IMR-90 (cell line): ENCODE results near the gene CKS1B. TPM values are rescaled to one million over a fixed set of nuclear protein-coding genes. Genes with fewer than 3 reads are reported as not detected.
A peak's percentile ranks its signal among the peaks of the same experiment; 100 is the strongest.

Experiments
- ATAC-seq: fragments of 200-7000 bp; cut with Tn5 transposase; 2 replicates; pipeline ENCODE4 v1.9.1; 2020; ENCODE audit warnings: low read depth, mild to moderate bottlenecking, moderate library complexity
- BruUV-seq: library from RNA; stranded (reverse); fragments of 400-500 nt; replicated peaks from 2 replicates; lab custom pipeline; 2021; lab: Mats Ljungman, UMichigan
- CTCF ChIA-PET: fragments of 300-600 bp; formaldehyde crosslinking; extraction: SDS; loops from one replicate; lab custom pipeline; 2021; ENCODE audit warnings: antibody characterized with exemption; lab: Yijun Ruan, JAX
- POLR2A ChIA-PET: fragments of 300-600 bp; sonication (Branson Sonifier 250); formaldehyde crosslinking; loops from one replicate; lab custom pipeline; 2022; ENCODE audit warnings: antibody characterized with exemption; ENCODE audit not compliant: unreplicated experiment; lab: Charles Lee
- DNase-seq: peaks from one replicate; pipeline ENCODE4 v3.0.0; 2013
- H2AFZ ChIP-seq: replicated peaks from 2 replicates; pipeline ENCODE3; 2013; ENCODE audit warnings: low read length, mild to moderate bottlenecking; ENCODE audit not compliant: poor library complexity
- H2AK5ac ChIP-seq: 2 replicates; pipeline ENCODE4 v1.6.1; 2013; ENCODE audit warnings: low read depth, low read length, inconsistent platforms
- H2AK9ac ChIP-seq: replicated peaks from 2 replicates; pipeline ENCODE3; 2013; ENCODE audit warnings: mild to moderate bottlenecking, low read depth, low read length, moderate library complexity; ENCODE audit not compliant: poor library complexity
- H2BK120ac ChIP-seq: 2 replicates; pipeline ENCODE4 v1.6.1; 2013; ENCODE audit warnings: low read depth, low read length, inconsistent platforms
- H2BK15ac ChIP-seq: 3 replicates; pipeline ENCODE4 v1.6.1; 2013; ENCODE audit warnings: low read depth, low read length, inconsistent platforms
- H2BK20ac ChIP-seq: 2 replicates; pipeline ENCODE4 v1.6.1; 2013; ENCODE audit warnings: low read depth, mild to moderate bottlenecking, inconsistent platforms, low read length, moderate library complexity
- H2BK5ac ChIP-seq: 2 replicates; pipeline ENCODE4 v1.6.1; 2013; ENCODE audit warnings: mild to moderate bottlenecking, low read depth, low read length, inconsistent platforms; ENCODE audit not compliant: poor library complexity, severe bottlenecking
- H3K14ac ChIP-seq: replicated peaks from 2 replicates; pipeline ENCODE4 v1.6.1; 2013; ENCODE audit warnings: low read depth, low read length, inconsistent platforms
- H3K18ac ChIP-seq: 2 replicates; pipeline ENCODE4 v1.6.1; 2013; ENCODE audit warnings: low read depth, low read length, control low read depth
- H3K23ac ChIP-seq: 2 replicates; pipeline ENCODE4 v1.6.1; 2013; ENCODE audit warnings: low read depth, low read length, inconsistent platforms
- H3K27ac ChIP-seq: 2 replicates; pipeline ENCODE4 v1.5.1; 2013; ENCODE audit warnings: mild to moderate bottlenecking, control low read depth, low read length; ENCODE audit not compliant: insufficient read depth
- H3K27me3 ChIP-seq: 2 replicates; pipeline ENCODE4 v1.6.1; 2013; ENCODE audit warnings: low read length; ENCODE audit not compliant: control insufficient read depth, insufficient read depth
- H3K36me3 ChIP-seq: 2 replicates; pipeline ENCODE4 v1.6.1; 2013; ENCODE audit warnings: low read length, mixed read lengths; ENCODE audit not compliant: control insufficient read depth, insufficient read depth
- H3K4ac ChIP-seq: 2 replicates; pipeline ENCODE4 v1.6.1; 2013; ENCODE audit warnings: low read depth, low read length, inconsistent platforms
- H3K4me1 ChIP-seq: 2 replicates; pipeline ENCODE4 v1.6.1; 2013; ENCODE audit warnings: low read length, mixed read lengths; ENCODE audit not compliant: control insufficient read depth, insufficient read depth
- H3K4me2 ChIP-seq: 2 replicates; pipeline ENCODE4 v1.6.1; 2013; ENCODE audit warnings: low read depth, mild to moderate bottlenecking, control low read depth, low read length, moderate library complexity
- H3K4me3 ChIP-seq: 2 replicates; pipeline ENCODE4 v1.5.1; 2013; ENCODE audit warnings: low read depth, mild to moderate bottlenecking, control low read depth, low read length, moderate library complexity; ENCODE audit not compliant: insufficient read depth
- H3K56ac ChIP-seq: 2 replicates; pipeline ENCODE4 v1.6.1; 2013; ENCODE audit warnings: low read length, inconsistent platforms; ENCODE audit not compliant: insufficient read depth; ENCODE audit errors: extremely low read depth
- H3K79me1 ChIP-seq, 2 experiments: 2 replicates each; pipeline ENCODE4 v1.6.1; 2013; ENCODE audit warnings: low read length in 2 of 2, inconsistent platforms in 1 of 2, low read depth in 1 of 2
- H3K9ac ChIP-seq: 2 replicates; pipeline ENCODE4 v1.6.1; 2013; ENCODE audit warnings: low read depth, low read length, control low read depth
- H3K9me1 ChIP-seq: 2 replicates; pipeline ENCODE4 v1.6.1; 2013; ENCODE audit warnings: low read length, inconsistent platforms; ENCODE audit not compliant: insufficient read depth
- H3K9me3 ChIP-seq: 2 replicates; pipeline ENCODE4 v1.6.1; 2013; ENCODE audit warnings: low read length; ENCODE audit not compliant: control insufficient read depth, insufficient read depth
- H4K20me1 ChIP-seq: 2 replicates; pipeline ENCODE4 v1.6.1; 2013; ENCODE audit warnings: low read length, inconsistent platforms; ENCODE audit not compliant: insufficient read depth
- H4K5ac ChIP-seq: 2 replicates; pipeline ENCODE4 v1.6.1; 2013; ENCODE audit warnings: mild to moderate bottlenecking, low read depth, low read length, control low read depth
- H4K8ac ChIP-seq, 2 experiments: 2 replicates each; pipeline ENCODE4 v1.6.1; 2013; ENCODE audit warnings: low read depth in 2 of 2, low read length in 2 of 2, control low read depth in 1 of 2, inconsistent platforms in 1 of 2
- H4K91ac ChIP-seq: 2 replicates; pipeline ENCODE4 v1.6.1; 2013; ENCODE audit warnings: low read depth, low read length, inconsistent platforms; ENCODE audit not compliant: insufficient read depth
- CEBPB ChIP-seq: IDR thresholded peaks from 2 replicates; pipeline ENCODE4 v1.6.1; 2012; ENCODE audit warnings: low read depth, low read length, improper control_type of control experiment
- CHD1 ChIP-seq: IDR thresholded peaks from 2 replicates; pipeline ENCODE4 v1.6.1; 2012; ENCODE audit warnings: low read depth, low read length, improper control_type of control experiment
- CTCF ChIP-seq: conservative IDR thresholded peaks from 2 replicates; pipeline ENCODE4 v1.5.1; 2012; ENCODE audit warnings: mild to moderate bottlenecking, low read depth, low read length, improper control_type of control experiment
- FOS ChIP-seq: fragments of 150-350 bp; IDR thresholded peaks from 2 replicates; pipeline ENCODE4 v1.6.1; 2016; ENCODE audit warnings: low read depth, low read length
- MXI1 ChIP-seq: IDR thresholded peaks from 2 replicates; pipeline ENCODE4 v1.6.1; 2012; ENCODE audit warnings: low read depth, mild to moderate bottlenecking, low read length, moderate library complexity, borderline replicate concordance
- NFE2L2 ChIP-seq: fragments of 150-350 bp; IDR thresholded peaks from 2 replicates; pipeline ENCODE4 v1.6.1; 2016; ENCODE audit warnings: low read depth, mild to moderate bottlenecking, low read length
- POLR2A ChIP-seq: IDR thresholded peaks from 2 replicates; pipeline ENCODE4 v1.6.1; 2012; ENCODE audit warnings: mild to moderate bottlenecking, low read depth, low read length
- RAD21 ChIP-seq: IDR thresholded peaks from 2 replicates; pipeline ENCODE4 v1.6.1; 2012; ENCODE audit warnings: low read length, improper control_type of control experiment
- RCOR1 ChIP-seq: IDR thresholded peaks from 2 replicates; pipeline ENCODE4 v1.6.1; 2012; ENCODE audit warnings: mild to moderate bottlenecking, low read length, improper control_type of control experiment; ENCODE audit not compliant: insufficient replicate concordance
- RFX5 ChIP-seq: IDR thresholded peaks from 2 replicates; pipeline ENCODE4 v1.8.0; 2012; ENCODE audit warnings: low read depth, mild to moderate bottlenecking, low read length, moderate library complexity
- SMC3 ChIP-seq: fragments of 150-350 bp; IDR thresholded peaks from 2 replicates; pipeline ENCODE4 v1.6.1; 2016; ENCODE audit warnings: low read depth, mild to moderate bottlenecking, antibody characterized with exemption, low read length, moderate library complexity
- WGBS, 2 experiments: methylation state at CpG; one replicate each; pipeline versions ENCODE4 v1.1.5 to v1.1.7; 2013; ENCODE audit warnings: missing lambda C conversion rate in 2 of 2; ENCODE audit not compliant: insufficient read length in 1 of 2; ENCODE audit errors: extremely low coverage in 2 of 2; 5-methylcytosine and 5-hydroxymethylcytosine counted together
- dilution Hi-C: fragments of 300-500 bp; cut with HindIII; formaldehyde crosslinking; loops from one replicate; pipeline ENCODE4 v1.14.3; 2018; ENCODE audit warnings: low sequenced_read_pairs; ENCODE audit not compliant: unreplicated experiment
- in situ Hi-C: fragments of 300-500 bp; cut with MboI; formaldehyde crosslinking; loops from 3 replicates; pipeline ENCODE4 v1.14.3; 2019; ENCODE audit warnings: low sequenced_read_pairs, inconsistent platforms, mixed read lengths
- intact Hi-C: fragments of 100-400 bp; cut with micrococcal nuclease; formaldehyde crosslinking; loops from 2 replicates; pipeline ENCODE4 v1.10.0; 2022
- polyA plus RNA-seq, 3 experiments: library from polyadenylated mRNA; depleted of rRNA; stranded (reverse); fragments of >200 nt; gene quantifications; 2 replicates each; pipeline ENCODE4 v1.2.3, GENCODE V29; 2012; ENCODE audit warnings: low replicate concordance in 1 of 3
- total RNA-seq: library from RNA; depleted of rRNA; stranded (reverse); fragments of >200 nt; gene quantifications from 2 replicates; pipeline ENCODE4 v1.2.3, GENCODE V29; 2012
- TF ChIP-seq, protein P1 (sequence below): fragments of 150-350 bp; IDR thresholded peaks from 2 replicates; pipeline ENCODE4 v1.6.1; 2017; ENCODE audit warnings: mild to moderate bottlenecking, antibody characterized with exemption, low read length, low read depth

CKS1B gene
- total and polyA plus RNA-seq, 2 of the 4 experiments (the other 2 are of a cell fraction): 140 to 195 TPM

GRCh38 chr1:155017041-155017945, 42.8 kb downstream of the CKS1B start:
- peak overlapping the region; percentile 50; the same call in 1 of the 2 replicates for H2BK120ac ChIP-seq
- H2AK9ac ChIP-seq: peak overlapping the region; percentile 95
- intact Hi-C loops: loop anchor here (1.0 kb wide), 1 partner anchor 61 kb away; the partner anchor contains the start of gene PBXIP1
- in situ Hi-C loops: no loop called here
- peaks cover 6% of the 10 kb centered on the region; the same call in 1 of the 2 replicates for H3K4me1 ChIP-seq
- H3K27ac ChIP-seq: peak overlapping the region; percentile 41
- peak; percentile 83 for DNase-seq
- peak overlapping the region; percentile 71 for H3K4me2 ChIP-seq
- ATAC-seq: peak; percentile 94
- H3K18ac ChIP-seq: no peak overlapping the region
- ChIA-PET CTCF (interaction anchor here (1.0 to 2.3 kb wide), 7 partner anchors 10 to 48 kb away, joined by 3 to 7 read pairs (median 4); no protein-coding TSS in a partner anchor), POLR2A (interaction anchor here (0.6 kb wide), 1 partner anchor 61 kb away, joined by 7 read pairs; the partner anchor contains the start of gene PBXIP1)
- peak overlapping the region; percentile 21 for H3K14ac ChIP-seq
- no peak overlapping the region; the same call in 2 of the 3 replicates for H2BK15ac ChIP-seq
- H4K8ac ChIP-seq: peak overlapping the region; percentile 52 to 71; a peak in 3 of 4 replicates
- H3K27me3 ChIP-seq: no peaks in the 10 kb centered on the region
- H3K9me3 ChIP-seq: no peaks in the 10 kb centered on the region
- H4K5ac ChIP-seq: peak overlapping the region; percentile 38; the same call in 1 of the 2 replicates
- dilution Hi-C loops: no loop called here
- peak overlapping the region; percentile 64 for H2AK5ac ChIP-seq
- no peak overlapping the region for H2BK20ac ChIP-seq
- H4K91ac ChIP-seq: peak overlapping the region; percentile 44
- peaks cover 22% of the 10 kb centered on the region for H3K36me3 ChIP-seq
- peaks cover 0 to 11% of the 10 kb centered on the region in 2 experiments; a peak in 1 of 4 replicates for H3K79me1 ChIP-seq
- no CpG with 5 or more reads among the region's 49 CpGs for WGBS, 2 experiments
- no peak overlapping the region; the same call in 1 of the 2 replicates for H3K56ac ChIP-seq
- peak overlapping the region; percentile 91 for H2AFZ ChIP-seq
- H3K9me1 ChIP-seq: 0 out of 2 replicates have a peak, but pooled peaks cover 2% of the 10 kb centered on the region
- H3K4me3 ChIP-seq: peak overlapping the region; percentile 41
- no peak overlapping the region for H3K23ac ChIP-seq
- peak overlapping the region; percentile 50 for H3K9ac ChIP-seq
- BruUV-seq: no TSS peak
- peak overlapping the region; percentile 44 for H2BK5ac ChIP-seq
- H4K20me1 ChIP-seq: peaks cover 8% of the 10 kb centered on the region
- H3K4ac ChIP-seq: peak overlapping the region; percentile 72
- TF ChIP-seq SMC3 (peak; percentile 95), RCOR1 (peak; percentile 32), CHD1 (no peak), CEBPB (no peak), RAD21 (peak; percentile 83), RFX5 (peak; percentile 4; the same call in 1 of the 2 replicates), MXI1 (peak; percentile 73; the same call in 1 of the 2 replicates), FOS (peak; percentile 43), NFE2L2 (no peak), CTCF (peak; percentile 100; the same call in 1 of the 2 replicates), POLR2A (no peak)
- TF ChIP-seq, protein P1, sequence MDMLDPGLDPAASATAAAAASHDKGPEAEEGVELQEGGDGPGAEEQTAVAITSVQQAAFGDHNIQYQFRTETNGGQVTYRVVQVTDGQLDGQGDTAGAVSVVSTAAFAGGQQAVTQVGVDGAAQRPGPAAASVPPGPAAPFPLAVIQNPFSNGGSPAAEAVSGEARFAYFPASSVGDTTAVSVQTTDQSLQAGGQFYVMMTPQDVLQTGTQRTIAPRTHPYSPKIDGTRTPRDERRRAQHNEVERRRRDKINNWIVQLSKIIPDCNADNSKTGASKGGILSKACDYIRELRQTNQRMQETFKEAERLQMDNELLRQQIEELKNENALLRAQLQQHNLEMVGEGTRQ: no peak
